Breast epithelium (tissue), 4 donors: ENCODE measurements around the gene TMEM250. TPM values are rescaled to one million over a fixed set of nuclear protein-coding genes. Genes with fewer than 3 reads are reported as not detected.
A peak's percentile ranks its signal among the peaks of the same experiment; 100 is the strongest.

Experiments used
- DNase-seq, 2 donors: peaks; one replicate each; pipeline ENCODE4 v3.0.0-alpha.2; 2019; ENCODE audit warnings: low spot score in 2 of 2
- H3K27ac ChIP-seq, 2 donors: fragments of 200-600 bp; sonication (generic) in 1 of 2; one replicate each; pipeline ENCODE4 v1.5.1; 2016 to 2019; ENCODE audit warnings: mild to moderate bottlenecking in 1 of 2
- H3K27me3 ChIP-seq, 2 donors: fragments of 200-600 bp; sonication (generic) in 1 of 2; one replicate each; pipeline versions ENCODE4 v1.5.1 to v1.6.0; 2017 to 2019; ENCODE audit warnings: control low read depth in 1 of 2, mild to moderate bottlenecking in 1 of 2
- H3K36me3 ChIP-seq: fragments of 200-600 bp; one replicate; pipeline ENCODE4 v1.5.1; 2019
- H3K4me1 ChIP-seq, 2 donors: fragments of 200-600 bp; sonication (generic); one replicate each; pipeline ENCODE4 v1.5.1; 2016 to 2019; ENCODE audit warnings: control low read depth in 1 of 2
- H3K4me3 ChIP-seq, 3 donors: fragments of 200-600 bp; sonication (generic); 1 replicate in 2 of 3; 2 replicates in 1 of 3; pipeline ENCODE4 v1.5.1; 2016 to 2019; ENCODE audit warnings: mild to moderate bottlenecking in 3 of 3, moderate library complexity in 2 of 3
- H3K9me3 ChIP-seq, 2 donors: fragments of 200-600 bp; sonication (generic) in 1 of 2; one replicate each; pipeline ENCODE4 v1.5.1; 2016 to 2019; ENCODE audit warnings: control low read depth in 1 of 2
- CTCF ChIP-seq, 3 donors: fragments of 450-650 bp; IDR thresholded peaks; one replicate each; pipeline ENCODE4 v1.5.1; 2016 to 2017; ENCODE audit warnings: antibody characterized with exemption in 3 of 3, mild to moderate bottlenecking in 3 of 3, moderate library complexity in 3 of 3
- POLR2A ChIP-seq: fragments of 450-650 bp; IDR thresholded peaks from one replicate; pipeline ENCODE4 v1.6.1; 2016; ENCODE audit warnings: antibody characterized with exemption, mild to moderate bottlenecking, moderate library complexity
- POLR2AphosphoS5 ChIP-seq, 3 donors: sonication (generic); formaldehyde crosslinking; IDR thresholded peaks; one replicate each; pipeline ENCODE4 v1.6.1; 2017; ENCODE audit warnings: antibody characterized with exemption in 3 of 3
- intact Hi-C: fragments of 100-400 bp; cut with DNase I; formaldehyde crosslinking; loops from one replicate; pipeline ENCODE4 v1.15.1; 2023; ENCODE audit warnings: low total_unique reads
- total RNA-seq, 3 donors: library from RNA; depleted of rRNA; stranded (reverse); fragments of >200 nt; gene quantifications; one replicate each; pipeline ENCODE4 v1.1.0, GENCODE V29; 2016

TMEM250 gene
- total RNA-seq, 3 donors from 2014 or later = 24.9 to 29.5 (median 26.1) TPM

GRCh38 chr9:136093995-136094881 is 24.4 kb downstream of the TMEM250 start:
- no peaks in the 10 kb centered on the region for H3K27me3 ChIP-seq
- peak overlapping the region; percentile 82 to 97 (median 90) for H3K4me3 ChIP-seq
- peak in 1 of 2 donors; percentile 71 for DNase-seq
- TF ChIP-seq POLR2AphosphoS5 (IDR thresholded peaks at IDR 0.05) (peak in 2 of 3 donors; percentile 23 to 36), CTCF (IDR thresholded peaks at IDR 0.05) (no peak), POLR2A (no peak)
- H3K36me3 ChIP-seq = no peaks in the 10 kb centered on the region
- H3K9me3 ChIP-seq = no peaks in the 10 kb centered on the region
- H3K27ac ChIP-seq = peak overlapping the region; percentile 85 to 96
- H3K4me1 ChIP-seq = peaks cover 2 to 26% of the 10 kb centered on the region in 2 donors
- intact Hi-C loops = no loop called here

- intact Hi-C loops = no loop called here
- Histone ChIP-seq H3K9me3 (no peaks in the 10 kb centered on the region), H3K4me3 (peak overlapping the region; percentile 82 to 97 (median 90)), H3K4me1 (peaks cover 4 to 33% of the 10 kb centered on the region in 2 donors), H3K27me3 (no peaks in the 10 kb centered on the region), H3K36me3 (no peaks in the 10 kb centered on the region), H3K27ac (peak overlapping the region; percentile 85 to 96)
- TF ChIP-seq POLR2AphosphoS5 (IDR thresholded peaks at IDR 0.05) (no peak), POLR2A (no peak), CTCF (IDR thresholded peaks at IDR 0.05) (no peak)
- no peak for DNase-seq
These were observed 25.2 kb downstream of the TMEM250 start for GRCh38 chr9:136093346-136093986.

- DNase-seq = no peak
- peaks cover 4 to 33% of the 10 kb centered on the region in 2 donors for H3K4me1 ChIP-seq
- H3K27ac ChIP-seq = peak overlapping the region; percentile 85 to 96
- TF ChIP-seq POLR2A (no peak), POLR2AphosphoS5 (IDR thresholded peaks at IDR 0.05) (no peak), CTCF (IDR thresholded peaks at IDR 0.05) (no peak)
- H3K4me3 ChIP-seq = peak overlapping the region in 1 of 3 donors; percentile 97
- intact Hi-C loops = no loop called here
- no peaks in the 10 kb centered on the region for H3K27me3 ChIP-seq
- H3K36me3 ChIP-seq = no peaks in the 10 kb centered on the region
- no peaks in the 10 kb centered on the region for H3K9me3 ChIP-seq
These were observed 25.9 kb downstream of the TMEM250 start for GRCh38 chr9:136092741-136093140.

GRCh38 chr9:136092353-136092650 is 26.4 kb downstream of the TMEM250 start:
- Histone ChIP-seq H3K4me3 (no peak overlapping the region), H3K27me3 (no peaks in the 10 kb centered on the region), H3K4me1 (peaks cover 4 to 33% of the 10 kb centered on the region in 2 donors), H3K27ac (peak overlapping the region in 1 of 2 donors; percentile 85), H3K36me3 (no peaks in the 10 kb centered on the region), H3K9me3 (no peaks in the 10 kb centered on the region)
- TF ChIP-seq POLR2A = no peak
- TF ChIP-seq CTCF (IDR thresholded peaks at IDR 0.05) = no peak
- no peak for TF ChIP-seq POLR2AphosphoS5 (IDR thresholded peaks at IDR 0.05)
- DNase-seq = no peak
- intact Hi-C loops = no loop called here
